Stomach (tissue), 9 donors: ENCODE measurements around the gene LTO1. TPM values are rescaled to one million over a fixed set of nuclear protein-coding genes. Genes with fewer than 3 reads are reported as not detected.

ENCODE experiments used
- DNase-seq, 2 donors: peaks; one replicate each; pipeline versions ENCODE4 v3.0.0 to v3.0.0-alpha.2; 2013 to 2019
- H3K27ac ChIP-seq, 5 donors: fragments of 200-600 bp in 4 of 5; sonication (generic) in 4 of 5; one replicate each; pipeline ENCODE4 v1.5.1; 2013 to 2019; ENCODE audit warnings: mild to moderate bottlenecking in 1 of 5, moderate library complexity in 1 of 5
- H3K27me3 ChIP-seq, 3 donors: fragments of 200-600 bp; sonication (generic); one replicate each; pipeline ENCODE4 v1.5.1; 2017 to 2019; ENCODE audit warnings: mixed run types in 1 of 3
- H3K36me3 ChIP-seq, 4 donors: fragments of 200-600 bp; sonication (generic); 1 replicate in 3 of 4; 2 replicates in 1 of 4; pipeline ENCODE4 v1.5.1; 2016 to 2019
- H3K4me1 ChIP-seq, 4 donors: fragments of 200-600 bp; sonication (generic); one replicate each; pipeline ENCODE4 v1.5.1; 2016 to 2019
- H3K4me3 ChIP-seq, 4 donors: fragments of 200-600 bp; sonication (generic) in 3 of 4; one replicate each; pipeline ENCODE4 v1.5.1; 2016 to 2019; ENCODE audit warnings: mild to moderate bottlenecking in 1 of 4
- H3K9me3 ChIP-seq, 4 donors: fragments of 200-600 bp; sonication (generic); one replicate each; pipeline ENCODE4 v1.5.1; 2016 to 2019
- EP300 ChIP-seq: sonication (generic); formaldehyde crosslinking; IDR thresholded peaks from one replicate; pipeline ENCODE4 v1.6.1; 2017; ENCODE audit warnings: antibody characterized with exemption
- POLR2A ChIP-seq, 4 donors: fragments of 450-650 bp; IDR thresholded peaks; one replicate each; pipeline ENCODE4 v1.6.1; 2016; ENCODE audit warnings: antibody characterized with exemption in 4 of 4, control low read depth in 2 of 4, mild to moderate bottlenecking in 1 of 4, moderate library complexity in 1 of 4
- POLR2AphosphoS5 ChIP-seq, 3 donors: sonication (generic); formaldehyde crosslinking; IDR thresholded peaks; one replicate each; pipeline ENCODE4 v1.6.1; 2016; ENCODE audit warnings: antibody characterized with exemption in 3 of 3
- WGBS, 5 donors: extraction: QIAGEN DNeasy Blood & Tissue Kit in 3 of 5; methylation state at CpG; one replicate each; pipeline versions ENCODE4 v1.1.5 to v1.1.7; 2013 to 2018; 5-methylcytosine and 5-hydroxymethylcytosine counted together
- intact Hi-C: fragments of 100-400 bp; cut with DNase I; formaldehyde crosslinking; loops from one replicate; pipeline ENCODE4 v1.15.1; 2023; ENCODE audit warnings: low total_unique reads
- polyA plus RNA-seq, 3 donors: library from polyadenylated mRNA; stranded (reverse); fragments of 200-250 nt; gene quantifications; one replicate each; pipeline ENCODE4 v1.2.3, GENCODE V29; 2013
- total RNA-seq, 5 donors: library from RNA; depleted of rRNA; stranded (reverse); fragments of >200 nt; gene quantifications; one replicate each; pipeline versions ENCODE4 v1.1.0 to v1.2.3, GENCODE V29; 2014 to 2016
- TF ChIP-seq, protein P1 (sequence below), 7 experiments: fragments of 450-650 bp in 4 of 7; fragments of 200-600 bp in 3 of 7; sonication (generic) in 3 of 7; IDR thresholded peaks; one replicate each; pipeline ENCODE4 v1.5.1; 2016 to 2019; ENCODE audit warnings: antibody characterized with exemption in 7 of 7, control low read depth in 2 of 7, mild to moderate bottlenecking in 1 of 7
- donor health status: healthy with polysubstance abuse.
- donor health status: Bipolar disorder and iron deficiency.
- donor health status: healthy.

LTO1 gene
- total and polyA plus RNA-seq, 8 donors: 2.3 to 107 (median 23.3) TPM

DNA sequence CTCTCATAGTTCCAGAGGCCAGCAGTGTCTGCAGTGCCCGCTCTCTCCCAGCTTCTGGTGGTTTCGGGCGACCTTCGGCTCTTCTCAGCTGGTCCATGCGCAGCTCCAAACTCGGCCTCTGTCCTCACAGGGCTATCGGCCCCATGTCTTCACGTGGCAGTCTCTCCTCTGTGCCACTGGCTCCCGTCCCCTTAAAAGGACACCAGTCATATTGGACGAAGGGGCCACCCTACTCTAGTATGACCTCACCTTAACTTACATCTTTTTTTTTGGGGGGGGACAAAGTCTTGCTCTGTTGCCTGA lies 13.8 kb downstream of the LTO1 start:
- TF ChIP-seq, protein P1, sequence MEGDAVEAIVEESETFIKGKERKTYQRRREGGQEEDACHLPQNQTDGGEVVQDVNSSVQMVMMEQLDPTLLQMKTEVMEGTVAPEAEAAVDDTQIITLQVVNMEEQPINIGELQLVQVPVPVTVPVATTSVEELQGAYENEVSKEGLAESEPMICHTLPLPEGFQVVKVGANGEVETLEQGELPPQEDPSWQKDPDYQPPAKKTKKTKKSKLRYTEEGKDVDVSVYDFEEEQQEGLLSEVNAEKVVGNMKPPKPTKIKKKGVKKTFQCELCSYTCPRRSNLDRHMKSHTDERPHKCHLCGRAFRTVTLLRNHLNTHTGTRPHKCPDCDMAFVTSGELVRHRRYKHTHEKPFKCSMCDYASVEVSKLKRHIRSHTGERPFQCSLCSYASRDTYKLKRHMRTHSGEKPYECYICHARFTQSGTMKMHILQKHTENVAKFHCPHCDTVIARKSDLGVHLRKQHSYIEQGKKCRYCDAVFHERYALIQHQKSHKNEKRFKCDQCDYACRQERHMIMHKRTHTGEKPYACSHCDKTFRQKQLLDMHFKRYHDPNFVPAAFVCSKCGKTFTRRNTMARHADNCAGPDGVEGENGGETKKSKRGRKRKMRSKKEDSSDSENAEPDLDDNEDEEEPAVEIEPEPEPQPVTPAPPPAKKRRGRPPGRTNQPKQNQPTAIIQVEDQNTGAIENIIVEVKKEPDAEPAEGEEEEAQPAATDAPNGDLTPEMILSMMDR (IDR thresholded peaks at IDR 0.05): no peak
- TF ChIP-seq EP300 (no peak), POLR2AphosphoS5 (IDR thresholded peaks at IDR 0.05) (no peak), POLR2A (IDR thresholded peaks at IDR 0.05) (no peak)
- Histone ChIP-seq H3K9me3 (no peaks in the 10 kb centered on the region), H3K27ac (no peak overlapping the region), H3K4me1 (peaks cover 0 to 7% (median 0%) of the 10 kb centered on the region in 4 donors), H3K36me3 (peaks cover 24 to 50% (median 48%) of the 10 kb centered on the region in 4 donors), H3K27me3 (no peaks in the 10 kb centered on the region), H3K4me3 (no peak overlapping the region)
- DNase-seq: no peak
- WGBS, 5 donors: 69 to 97% (median 79%) methylated on average over 10 of the region's 10 CpGs
- intact Hi-C loops: no loop called here

DNA sequence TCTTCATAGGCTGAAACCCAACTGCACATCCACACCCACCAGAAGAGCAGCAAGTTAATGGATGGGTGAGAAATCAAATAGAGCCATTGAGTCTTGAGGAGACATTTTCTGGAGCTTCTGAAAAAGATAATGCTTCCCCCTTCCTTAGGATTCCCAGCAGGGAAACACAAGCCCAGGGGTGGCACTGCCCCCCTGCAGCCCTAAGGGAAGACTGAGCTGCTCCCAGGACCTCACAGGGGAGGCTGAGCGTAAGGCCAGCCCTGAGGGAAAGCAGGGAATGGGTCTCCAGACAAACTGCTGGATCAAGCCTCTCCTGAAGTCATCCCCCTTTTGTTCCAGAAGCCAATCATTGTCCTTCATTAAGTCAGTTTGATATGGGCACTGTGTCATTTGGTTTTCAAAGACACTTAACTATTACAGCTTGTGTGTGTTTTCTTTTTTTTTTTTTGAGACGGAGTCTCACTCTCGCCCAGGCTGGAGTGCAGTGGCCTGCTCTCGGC lies 15.1 kb downstream of the LTO1 start:
- H3K27ac ChIP-seq: no peak overlapping the region
- peaks cover 14 to 37% (median 35%) of the 10 kb centered on the region in 4 donors for H3K36me3 ChIP-seq
- no peaks in the 10 kb centered on the region for H3K9me3 ChIP-seq
- H3K27me3 ChIP-seq: no peaks in the 10 kb centered on the region
- TF ChIP-seq EP300 (no peak), POLR2AphosphoS5 (IDR thresholded peaks at IDR 0.05) (no peak)
- no peak overlapping the region for H3K4me3 ChIP-seq
- WGBS, 5 donors: 92 to 99% (median 95%) methylated on average over 4 of the region's 4 CpGs
- intact Hi-C loops: no loop called here
- peaks cover 0 to 7% (median 1%) of the 10 kb centered on the region in 4 donors for H3K4me1 ChIP-seq
- no peak for DNase-seq

DNA sequence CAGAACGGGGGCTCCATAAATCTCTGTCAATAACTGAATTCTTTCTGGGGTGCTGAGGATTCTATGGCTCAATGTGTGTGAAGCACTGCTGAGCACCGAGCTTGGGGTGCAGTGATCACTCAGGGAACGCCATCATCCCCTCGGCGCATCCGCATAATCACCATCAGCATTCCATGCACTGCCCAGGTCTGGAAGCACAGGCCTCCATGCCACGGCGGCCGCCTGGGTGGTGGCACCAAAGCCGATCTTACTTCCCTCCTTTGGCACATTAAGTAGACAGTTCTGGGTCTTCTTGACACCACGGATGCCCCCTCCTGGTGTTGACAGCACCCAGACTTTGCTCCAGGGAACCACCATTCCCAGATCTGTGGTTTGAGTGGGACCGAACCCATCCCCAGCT lies 15.6 kb downstream of the LTO1 start:
- 90 to 95% (median 92%) methylated on average over 10 to 12 of the region's 12 CpGs for WGBS, 5 donors
- Histone ChIP-seq H3K9me3 (no peaks in the 10 kb centered on the region), H3K4me3 (no peak overlapping the region), H3K36me3 (peaks cover 10 to 33% (median 30%) of the 10 kb centered on the region in 4 donors), H3K27me3 (no peaks in the 10 kb centered on the region), H3K4me1 (peaks cover 0 to 7% (median 6%) of the 10 kb centered on the region in 4 donors), H3K27ac (no peak overlapping the region)
- no peak for DNase-seq
- intact Hi-C loops: no loop called here
- TF ChIP-seq, protein P1 (IDR thresholded peaks at IDR 0.05): no peak
- TF ChIP-seq POLR2A (IDR thresholded peaks at IDR 0.05) (no peak), POLR2AphosphoS5 (IDR thresholded peaks at IDR 0.05) (no peak)

DNA sequence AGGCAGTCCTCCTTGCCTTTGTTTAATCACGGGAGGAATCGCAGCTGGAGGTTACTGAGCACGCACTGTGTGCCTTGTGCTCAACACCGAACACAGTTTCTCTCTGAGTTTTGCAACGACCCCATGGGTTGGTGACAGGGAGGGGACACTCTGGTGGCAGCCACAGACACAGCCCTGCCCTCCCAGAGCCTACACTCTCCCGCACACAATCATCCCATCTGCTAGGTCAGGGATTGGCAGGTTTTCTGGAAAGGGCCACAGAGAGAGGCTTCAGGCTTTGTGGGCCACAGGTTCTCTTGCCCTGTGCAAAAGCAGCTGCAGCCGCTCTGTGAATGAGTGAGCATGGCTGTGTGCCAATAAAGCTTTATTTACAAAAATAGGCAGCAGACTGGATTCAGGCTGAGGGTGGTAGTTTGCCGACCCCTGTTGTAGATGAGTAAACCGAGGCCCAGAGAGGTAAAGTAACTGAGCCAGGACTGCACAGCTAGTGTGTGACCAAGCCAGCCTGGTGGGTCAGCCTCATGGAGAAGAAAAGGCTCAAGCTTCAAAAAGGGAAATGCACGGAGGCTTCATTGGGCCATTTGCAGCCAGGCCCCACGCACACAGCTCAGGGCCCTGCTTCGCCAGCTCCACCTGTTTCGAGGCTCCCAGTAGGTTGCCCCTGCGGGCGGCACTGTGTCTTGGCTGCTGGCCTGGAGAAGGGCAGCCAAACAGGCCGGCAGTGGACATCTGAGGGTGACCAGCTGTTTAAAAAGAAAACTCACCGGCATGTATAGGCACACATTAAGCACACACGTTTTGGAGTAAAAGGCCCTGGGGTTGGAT lies 16.3 kb downstream of the LTO1 start:
- Histone ChIP-seq H3K4me1 (peaks cover 0 to 11% (median 8%) of the 10 kb centered on the region in 4 donors), H3K9me3 (no peaks in the 10 kb centered on the region), H3K36me3 (peaks cover 4 to 33% (median 27%) of the 10 kb centered on the region in 4 donors), H3K4me3 (no peak overlapping the region), H3K27me3 (no peaks in the 10 kb centered on the region), H3K27ac (no peak overlapping the region)
- DNase-seq: no peak
- TF ChIP-seq POLR2A (IDR thresholded peaks at IDR 0.05) (no peak), POLR2AphosphoS5 (IDR thresholded peaks at IDR 0.05) (no peak), EP300 (no peak)
- TF ChIP-seq, protein P1 (IDR thresholded peaks at IDR 0.05): no peak
- WGBS, 5 donors: 73 to 79% (median 74%) methylated on average over 15 to 18 of the region's 18 CpGs
- intact Hi-C loops: no loop called here
